ENCODE measurements around the gene FIBCD1. TPM values are rescaled to one million over a fixed set of nuclear protein-coding genes. Genes with fewer than 3 reads are reported as not detected.

The FIBCD1 gene
- polyA plus RNA-seq, 1 donor (not counting 4 experiments of a cell fraction or from before 2014, with no cell fraction given), result 0.79 TPM

DNA sequence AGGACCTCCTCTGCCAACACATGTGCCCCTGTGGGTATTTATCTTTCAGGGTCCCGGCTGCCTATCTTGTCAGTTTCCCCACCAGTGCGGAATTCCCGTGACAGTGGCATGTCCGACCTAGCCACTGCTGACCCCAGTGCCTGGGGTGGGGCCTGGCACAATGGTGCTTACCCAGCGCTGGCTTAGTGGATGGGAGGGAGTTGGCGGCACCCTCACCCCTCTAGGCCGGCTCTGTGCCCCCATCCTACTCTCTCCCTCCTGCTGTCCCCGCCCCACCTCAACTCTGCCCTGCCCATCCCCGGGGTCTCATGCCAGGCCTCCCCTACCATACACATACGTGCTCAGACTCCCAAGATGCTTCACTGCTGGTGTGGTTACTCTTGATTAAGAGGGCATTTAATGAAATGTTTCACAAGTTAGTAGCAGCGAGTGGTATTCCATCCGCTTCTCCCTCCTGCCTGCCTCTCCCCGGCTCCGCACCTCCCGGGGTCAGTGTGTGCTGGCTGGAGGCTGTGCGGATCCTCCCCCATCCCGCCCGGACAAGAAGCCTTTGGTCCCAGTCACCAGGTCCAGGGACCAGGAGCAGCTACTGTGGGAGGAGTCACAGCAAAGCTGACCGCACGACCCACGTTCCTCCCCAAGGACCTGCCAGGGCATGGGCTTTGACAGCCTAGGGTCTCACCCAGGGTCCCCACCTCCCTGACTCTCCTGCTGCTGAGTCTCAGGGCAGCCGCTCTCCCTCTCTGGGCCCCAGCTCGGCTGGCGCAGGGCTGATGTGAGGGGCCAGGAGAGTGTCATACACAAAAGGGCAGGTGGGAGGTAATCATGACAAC, 32.9 kb downstream of the FIBCD1 start:
- Histone ChIP-seq H3K27ac (ENCODE audit: control insufficient read depth, insufficient read depth, low read length) (no peak overlapping the region), H3K4me2 (ENCODE audit: control insufficient read depth, extremely low read depth, insufficient read depth, low read depth, low read length) (no peak overlapping the region), H3K79me2 (ENCODE audit: control insufficient read depth, insufficient read depth, low read length) (no peaks in the 10 kb centered on the region), H2AFZ (ENCODE audit: control insufficient read depth, low read length) (no peak overlapping the region), H3K9me3 (ENCODE audit: control insufficient read depth, low read depth, low read length) (no peaks in the 10 kb centered on the region), H3K9me1 (ENCODE audit: control insufficient read depth, extremely low read depth, insufficient read depth, low read length) (no peaks in the 10 kb centered on the region), H3K4me3 (ENCODE audit: control insufficient read depth in 2 of 3, extremely low read depth in 1 of 3, insufficient read depth in 2 of 3, low read depth in 1 of 3, low read length in 3 of 3) (no peak overlapping the region), H3K4me1 (ENCODE audit: control insufficient read depth, extremely low read depth, insufficient read depth, low read length) (peaks cover 8% of the 10 kb centered on the region), H3K9ac (ENCODE audit: control insufficient read depth, extremely low read depth, insufficient read depth, low read length) (no peak overlapping the region), H3K27me3 (ENCODE audit: control insufficient read depth, extremely low read depth, insufficient read depth, low read length) (peaks cover 30% of the 10 kb centered on the region), H4K20me1 (ENCODE audit: control insufficient read depth, extremely low read depth, insufficient read depth, low read length) (no peaks in the 10 kb centered on the region), H3K36me3 (ENCODE audit: control insufficient read depth in 2 of 2, extremely low read depth in 1 of 2, insufficient read depth in 2 of 2, low read length in 2 of 2) (no peaks in the 10 kb centered on the region)
- no peak for DNase-seq (ENCODE audit: low read depth, low spot score)
- TF ChIP-seq EZH2 (IDR thresholded peaks at IDR 0.05; ENCODE audit: low read length) (no peak), CTCF (optimal IDR thresholded peaks at IDR 0.05 in 1 of 3, IDR thresholded peaks at IDR 0.05 in 1 of 3, conservative IDR thresholded peaks at IDR 0.05 in 1 of 3; ENCODE audit: extremely low read depth in 1 of 3, insufficient read depth in 2 of 3, low read length in 3 of 3) (no peak)
- FAIRE-seq, result no peak
- dilution Hi-C loops (cut with MboI; ENCODE audit: extremely low pct_ligation_motif_present, low sequenced_read_pairs), result no loop called here

DNA sequence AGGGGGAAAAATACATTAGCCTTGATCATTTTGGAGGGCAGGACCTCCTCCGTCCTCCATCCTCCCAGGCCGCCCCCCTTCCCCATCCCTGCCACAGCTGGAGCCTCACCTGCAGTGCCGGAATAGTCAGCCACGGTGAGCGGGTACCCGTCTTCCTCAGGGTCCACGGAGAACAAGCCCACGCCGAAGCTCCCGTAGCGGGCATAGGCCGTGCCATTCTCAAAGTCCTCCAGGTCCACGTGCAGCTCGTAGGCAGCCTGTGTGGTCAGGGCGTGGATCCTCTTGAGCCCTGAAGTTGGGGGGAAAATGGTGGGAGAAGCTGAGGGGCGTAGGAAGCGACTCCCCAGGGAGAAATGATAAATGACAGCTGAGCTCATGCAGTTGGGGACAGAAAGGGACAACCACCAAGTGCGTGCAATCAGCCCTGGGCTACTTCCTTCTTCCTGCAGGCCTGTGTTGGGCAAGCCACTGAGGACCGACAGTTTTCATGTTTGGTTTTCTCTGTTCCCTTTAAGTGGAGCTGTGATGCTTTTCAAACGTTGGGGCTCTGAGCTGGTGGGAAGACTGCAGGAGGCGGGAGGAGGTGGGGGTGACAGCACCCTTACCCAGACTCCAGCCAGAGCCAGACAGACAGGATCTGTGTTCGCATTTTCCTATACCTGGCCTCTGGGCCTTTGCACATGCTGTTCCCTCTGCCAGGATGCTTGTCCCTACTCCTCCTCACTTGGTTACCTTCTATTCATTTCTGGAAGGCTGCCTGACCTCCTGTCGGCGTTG, 33.7 kb downstream of the FIBCD1 start:
- DNase-seq (ENCODE audit: low read depth, low spot score), result no peak
- H3K4me3 ChIP-seq (ENCODE audit: control insufficient read depth in 2 of 3, extremely low read depth in 1 of 3, insufficient read depth in 2 of 3, low read depth in 1 of 3, low read length in 3 of 3), result no peak overlapping the region
- no peak overlapping the region for H3K4me2 ChIP-seq (ENCODE audit: control insufficient read depth, extremely low read depth, insufficient read depth, low read depth, low read length)
- H3K9ac ChIP-seq (ENCODE audit: control insufficient read depth, extremely low read depth, insufficient read depth, low read length), result no peak overlapping the region
- no peaks in the 10 kb centered on the region for H3K79me2 ChIP-seq (ENCODE audit: control insufficient read depth, insufficient read depth, low read length)
- H3K36me3 ChIP-seq (ENCODE audit: control insufficient read depth in 2 of 2, extremely low read depth in 1 of 2, insufficient read depth in 2 of 2, low read length in 2 of 2), result no peaks in the 10 kb centered on the region
- dilution Hi-C loops (cut with MboI; ENCODE audit: extremely low pct_ligation_motif_present, low sequenced_read_pairs), result no loop called here
- peaks cover 38% of the 10 kb centered on the region for H3K27me3 ChIP-seq (ENCODE audit: control insufficient read depth, extremely low read depth, insufficient read depth, low read length)
- H4K20me1 ChIP-seq (ENCODE audit: control insufficient read depth, extremely low read depth, insufficient read depth, low read length), result no peaks in the 10 kb centered on the region
- H3K4me1 ChIP-seq (ENCODE audit: control insufficient read depth, extremely low read depth, insufficient read depth, low read length), result peaks cover 8% of the 10 kb centered on the region
- H3K9me1 ChIP-seq (ENCODE audit: control insufficient read depth, extremely low read depth, insufficient read depth, low read length), result no peaks in the 10 kb centered on the region
- TF ChIP-seq EZH2 (IDR thresholded peaks at IDR 0.05; ENCODE audit: low read length), result no peak
- no peaks in the 10 kb centered on the region for H3K9me3 ChIP-seq (ENCODE audit: control insufficient read depth, low read depth, low read length)
- no peak overlapping the region for H2AFZ ChIP-seq (ENCODE audit: control insufficient read depth, low read length)
- no peak overlapping the region for H3K27ac ChIP-seq (ENCODE audit: control insufficient read depth, insufficient read depth, low read length)
- no peak for FAIRE-seq

Measured in keratinocyte (primary cell).